Activated B cell treated with CpG ODN at 0.5 μM for 24 hours (primary cell): ENCODE measurements around the gene LRRK2. TPM values are rescaled to one million over a fixed set of nuclear protein-coding genes. Genes with fewer than 3 reads are reported as not detected.

ENCODE experiments used
- ATAC-seq: fragments of 200-7000 bp; cut with Tn5 transposase; one replicate; pipeline ENCODE4 v1.10.0; 2021; ENCODE audit warnings: low read depth, mild to moderate bottlenecking, moderate library complexity
- CTCF ChIA-PET: fragments of 350-600 bp; sonication (Branson Sonifier 250); formaldehyde crosslinking; loops from one replicate; lab custom pipeline; 2021; ENCODE audit warnings: antibody characterized with exemption; lab: Charles Lee
- POLR2A ChIA-PET: fragments of 350-600 bp; sonication (Branson Sonifier 250); formaldehyde crosslinking; loops from one replicate; lab custom pipeline; 2021; ENCODE audit warnings: antibody characterized with exemption; lab: Charles Lee
- DNase-seq: peaks from one replicate; pipeline ENCODE4 v3.0.0; 2022
- H3K27ac Mint-ChIP-seq: one replicate; pipeline ENCODE4 v1.8.0; 2020; ENCODE audit warnings: mixed read lengths
- H3K27me3 Mint-ChIP-seq: one replicate; pipeline ENCODE4 v1.8.0; 2021; ENCODE audit warnings: mixed read lengths
- H3K36me3 Mint-ChIP-seq: one replicate; pipeline ENCODE4 v1.8.0; 2021; ENCODE audit warnings: low read depth, mixed read lengths
- H3K4me1 Mint-ChIP-seq: one replicate; pipeline ENCODE4 v1.8.0; 2021; ENCODE audit warnings: mixed read lengths
- H3K4me3 Mint-ChIP-seq: one replicate; pipeline ENCODE4 v1.8.0; 2020; ENCODE audit warnings: mild to moderate bottlenecking, mixed read lengths
- H3K9me3 Mint-ChIP-seq: one replicate; pipeline ENCODE4 v1.8.0; 2020; ENCODE audit warnings: mixed read lengths
- CTCF ChIP-seq: fragments of 200-600 bp; IDR thresholded peaks from one replicate; pipeline ENCODE4 v1.8.0; 2022; ENCODE audit warnings: antibody characterized with exemption, mild to moderate bottlenecking
- intact Hi-C: fragments of 100-400 bp; cut with micrococcal nuclease; formaldehyde crosslinking; loops from one replicate; pipeline ENCODE4 v1.15.1; 2024
- total RNA-seq: library from RNA; stranded (reverse); gene quantifications from 2 replicates; pipeline ENCODE4 v1.2.3, GENCODE V29; 2022

LRRK2 gene
- total RNA-seq, 1 donor from 2014 or later = 71.7 TPM

GRCh38 chr12:40331886-40332285, 107.1 kb downstream of the LRRK2 start:
- Mint-ChIP-seq H3K27ac (no peak overlapping the region), H3K36me3 (peaks cover 82% of the 10 kb centered on the region), H3K9me3 (peaks cover 8% of the 10 kb centered on the region), H3K4me1 (peaks cover 5% of the 10 kb centered on the region), H3K27me3 (no peaks in the 10 kb centered on the region), H3K4me3 (no peak overlapping the region)
- POLR2A ChIA-PET = no interaction called here
- ATAC-seq (no peak), DNase-seq (no peak)
- intact Hi-C loops = no loop called here
- TF ChIP-seq CTCF = no peak
- CTCF ChIA-PET = no interaction called here

- H3K27me3 Mint-ChIP-seq = no peaks in the 10 kb centered on the region
- no peak for ATAC-seq
- DNase-seq = no peak
- no peaks in the 10 kb centered on the region for H3K4me1 Mint-ChIP-seq
- CTCF ChIA-PET = interaction anchor here (0.7 to 1.5 kb wide), 2 partner anchors 8 kb away, joined by 3 to 4 read pairs; no protein-coding TSS in a partner anchor
- H3K27ac Mint-ChIP-seq = no peak overlapping the region
- peaks cover under 1% of the 10 kb centered on the region for H3K9me3 Mint-ChIP-seq
- H3K36me3 Mint-ChIP-seq = peaks cover 81% of the 10 kb centered on the region
- no peak for TF ChIP-seq CTCF
- POLR2A ChIA-PET = no interaction called here
- no peak overlapping the region for H3K4me3 Mint-ChIP-seq
- intact Hi-C loops = loop anchor here (2.0 to 5.0 kb wide), 2 partner anchors 286 to 585 kb away; no protein-coding TSS in a partner anchor
These were observed 111.2 kb downstream of the LRRK2 start for GRCh38 chr12:40335991-40336390.

GRCh38 chr12:40336573-40337199, 111.9 kb downstream of the LRRK2 start:
- H3K36me3 Mint-ChIP-seq = peaks cover 80% of the 10 kb centered on the region
- POLR2A ChIA-PET = no interaction called here
- DNase-seq = no peak
- H3K4me1 Mint-ChIP-seq = no peaks in the 10 kb centered on the region
- intact Hi-C loops = loop anchor here (2.0 to 5.0 kb wide), 2 partner anchors 286 to 584 kb away; no protein-coding TSS in a partner anchor
- no peak overlapping the region for H3K27ac Mint-ChIP-seq
- CTCF ChIA-PET = interaction anchor here (0.7 to 1.5 kb wide), 5 partner anchors 8 to 717 kb away, joined by 3 to 4 read pairs (median 3); partner anchors contain the start of gene ABCD2
- no peaks in the 10 kb centered on the region for H3K27me3 Mint-ChIP-seq
- no peak overlapping the region for H3K4me3 Mint-ChIP-seq
- H3K9me3 Mint-ChIP-seq = no peaks in the 10 kb centered on the region
- no peak for TF ChIP-seq CTCF
- peak; percentile 28 for ATAC-seq

- intact Hi-C loops = loop anchor here (5.0 kb wide), 1 partner anchor 284 kb away; no protein-coding TSS in a partner anchor
- Mint-ChIP-seq H3K4me3 (no peak overlapping the region), H3K9me3 (no peaks in the 10 kb centered on the region), H3K4me1 (no peaks in the 10 kb centered on the region), H3K27ac (no peak overlapping the region), H3K36me3 (peaks cover 84% of the 10 kb centered on the region), H3K27me3 (no peaks in the 10 kb centered on the region)
- no peak for ATAC-seq
- CTCF ChIA-PET = interaction anchor here (1.3 to 2.0 kb wide), 2 partner anchors 13 to 327 kb away, joined by 4 to 6 read pairs; no protein-coding TSS in a partner anchor
- no peak for DNase-seq
- POLR2A ChIA-PET = no interaction called here
- TF ChIP-seq CTCF = no peak
These were observed 113.3 kb downstream of the LRRK2 start for GRCh38 chr12:40338071-40338470.

- H3K4me1 Mint-ChIP-seq = no peaks in the 10 kb centered on the region
These were observed 113.8 kb downstream of the LRRK2 start for GRCh38 chr12:40338621-40339020.

More at GRCh38 chr12:40338621-40339020, 113.8 kb downstream of the LRRK2 start:
- Mint-ChIP-seq H3K27ac (no peak overlapping the region), H3K36me3 (peaks cover 84% of the 10 kb centered on the region), H3K4me3 (no peak overlapping the region), H3K9me3 (no peaks in the 10 kb centered on the region), H3K27me3 (no peaks in the 10 kb centered on the region)
- DNase-seq (no peak), ATAC-seq (no peak)
- no peak for TF ChIP-seq CTCF
- intact Hi-C loops = loop anchor here (5.0 kb wide), 1 partner anchor 284 kb away; no protein-coding TSS in a partner anchor
- ChIA-PET CTCF (interaction anchor here (0.6 to 2.0 kb wide), 3 partner anchors 14 to 381 kb away, joined by 3 to 6 read pairs (median 4); no protein-coding TSS in a partner anchor), POLR2A (no interaction called here)
